HG02973 (cell line): ENCODE results near the gene NANS.
"Not testable (repeated sequence)": the region's sequence is repeated elsewhere in the genome, so short reads cannot be mapped to it uniquely, and the experiment has no call there.

ENCODE experiments used
- ATAC-seq: cut with Tn5 transposase; IDR thresholded peaks from one replicate; pipeline ENCODE4 v1.9.1; 2021; ENCODE audit warnings: moderate library complexity; ENCODE audit not compliant: unreplicated experiment

NANS gene

DNA sequence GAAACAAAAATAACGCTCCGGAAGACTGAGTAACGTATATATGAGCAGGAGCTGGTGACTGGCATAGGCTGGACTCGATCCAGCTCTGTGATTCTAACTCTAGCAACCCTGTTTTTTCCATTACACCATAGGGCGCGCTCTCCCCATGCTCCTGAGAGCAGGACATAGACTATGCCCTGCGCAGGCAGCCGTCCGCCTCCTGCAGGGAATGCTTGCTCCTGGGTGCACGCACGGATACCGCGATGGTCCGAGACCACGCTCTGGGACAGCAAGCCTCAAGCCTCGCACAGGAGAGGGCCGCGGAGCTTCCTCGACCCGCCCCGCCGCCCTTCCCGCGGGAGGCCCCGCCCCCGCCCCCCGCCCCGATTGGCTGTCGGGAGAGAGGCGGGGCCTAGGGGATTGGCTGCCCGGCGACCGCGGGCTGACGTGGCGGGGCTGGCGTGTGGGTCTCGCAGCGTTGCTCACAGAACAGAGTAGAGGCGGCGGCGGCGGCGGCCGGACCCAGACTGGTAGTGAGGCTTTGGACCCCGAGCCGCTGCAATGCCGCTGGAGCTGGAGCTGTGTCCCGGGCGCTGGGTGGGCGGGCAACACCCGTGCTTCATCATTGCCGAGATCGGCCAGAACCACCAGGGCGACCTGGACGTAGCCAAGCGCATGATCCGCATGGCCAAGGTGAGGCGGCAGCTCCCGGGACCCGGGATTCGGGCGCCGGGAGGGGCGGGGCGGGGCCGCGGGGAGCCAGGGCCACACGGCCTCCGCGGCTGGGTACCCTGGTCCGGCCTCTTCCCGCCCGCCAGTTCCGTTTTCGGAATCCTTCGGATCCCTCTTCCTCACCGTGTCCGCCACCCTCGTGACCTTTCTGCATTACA is at the start of gene NANS:
Gene NANS, plus strand, starts transcription at position 464 of the 869 bp plus-strand sequence. Its CDS starts 77 bp downstream, at position 541.
- peak; percentile 94 for ATAC-seq

DNA sequence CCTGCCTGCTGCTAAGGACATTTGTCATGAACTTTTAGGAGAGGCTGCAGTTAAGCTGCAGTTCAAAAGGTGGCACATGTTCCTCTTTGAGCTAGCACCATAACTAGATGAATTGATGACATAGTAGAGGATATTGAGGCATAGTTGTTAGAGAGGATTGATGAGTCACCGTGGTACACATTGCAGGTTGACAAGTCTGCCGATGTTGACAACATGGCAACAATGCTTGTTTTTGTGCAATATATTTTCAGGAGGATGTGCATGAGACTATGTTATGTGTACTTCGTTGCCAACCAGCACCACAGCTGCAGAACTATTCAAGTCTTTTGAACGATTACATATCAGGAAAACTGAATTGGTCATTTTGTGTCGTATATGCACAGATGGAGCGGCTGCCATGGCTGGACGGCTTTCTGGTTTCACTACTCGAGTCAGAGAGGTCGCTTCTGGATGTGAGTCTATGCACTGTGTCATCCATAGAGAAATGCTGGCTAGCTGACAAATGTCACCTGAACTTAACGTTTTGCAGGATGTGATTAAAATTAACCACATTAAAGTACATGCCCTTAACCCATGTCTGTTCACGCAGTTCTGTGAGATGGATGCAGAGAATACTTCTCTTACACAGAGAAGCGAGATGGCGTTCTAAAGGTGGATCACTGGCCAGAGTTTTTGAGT is 49.1 kb upstream of the NANS start:
- ATAC-seq: no peak

- no peak for ATAC-seq
Measured at GRCh38 chr9:98008764-98009163, 47.8 kb upstream of the NANS start.

DNA sequence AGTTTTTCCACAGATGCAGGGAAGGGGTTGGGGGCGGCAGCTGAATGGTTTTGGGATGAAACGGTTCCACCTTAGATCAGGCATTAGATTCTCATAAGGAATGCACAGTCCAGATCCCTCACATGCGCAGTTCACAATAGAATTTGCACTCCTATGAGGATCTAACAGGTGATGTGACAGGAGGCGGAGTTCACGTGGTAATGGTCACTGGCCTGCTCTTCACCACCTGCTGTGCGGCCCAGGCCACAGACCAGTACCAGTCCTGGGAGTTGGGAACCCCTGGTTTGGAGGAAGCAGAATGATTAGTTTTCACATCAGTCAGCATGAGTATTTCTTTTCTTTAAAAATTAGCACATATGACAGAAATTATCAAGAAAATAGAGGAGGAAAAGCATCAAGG is 47.1 kb upstream of the NANS start:
- ATAC-seq: no peak

- ATAC-seq: no peak
Measured at GRCh38 chr9:98009936-98010335, 46.6 kb upstream of the NANS start.

DNA sequence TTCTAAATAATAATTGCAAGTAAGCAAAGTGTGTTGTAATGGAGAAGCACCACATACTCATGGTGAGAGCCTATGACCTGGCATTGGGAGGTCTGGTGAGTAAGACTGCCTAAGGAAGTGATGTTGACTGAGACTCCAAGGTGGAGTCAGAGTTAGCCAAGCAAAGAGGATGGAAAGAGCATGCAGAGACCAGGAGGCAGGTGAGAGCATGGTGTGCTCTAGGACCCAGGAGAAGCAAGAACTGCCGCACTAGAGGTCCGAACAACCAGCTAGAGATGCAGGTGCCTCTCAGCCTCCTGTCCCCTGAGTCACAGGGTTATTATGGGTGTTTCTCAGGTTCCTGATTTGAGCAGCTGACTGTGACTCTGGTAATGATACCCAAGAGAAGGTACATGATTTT is 46.1 kb upstream of the NANS start:
- peak; percentile 69 for ATAC-seq

- no peak for ATAC-seq
Measured at GRCh38 chr9:98011122-98011521, 45.4 kb upstream of the NANS start.

DNA sequence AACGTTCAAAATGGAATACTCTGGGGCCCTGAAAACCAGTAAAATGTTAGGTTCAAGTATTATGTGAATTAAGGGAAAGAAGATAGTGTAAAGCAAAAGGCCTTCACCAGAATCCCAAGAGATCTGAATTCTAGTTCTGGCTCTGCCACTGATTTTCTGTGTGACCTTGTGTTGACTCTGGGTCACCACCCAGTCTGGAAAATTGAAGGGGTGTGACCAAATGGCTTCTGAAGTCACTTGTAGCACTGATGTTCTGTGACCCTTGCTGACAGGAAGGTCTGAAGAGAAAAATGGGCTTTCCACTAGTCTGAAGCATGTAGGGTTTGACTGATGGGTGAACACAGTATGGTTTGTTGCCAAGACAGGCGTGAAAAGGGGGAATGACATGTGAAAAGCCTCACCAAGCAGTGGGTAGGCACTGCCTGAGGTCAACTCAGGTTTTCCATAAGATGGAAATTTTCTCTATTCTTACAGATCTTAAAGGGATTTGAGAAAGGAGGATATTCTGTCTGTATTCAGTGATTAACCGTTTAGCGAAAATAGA is 40.3 kb upstream of the NANS start:
- no peak for ATAC-seq

GRCh38 chr9:98017306-98017705 is 39.2 kb upstream of the NANS start:
- no peak for ATAC-seq

- ATAC-seq: no peak
Measured at GRCh38 chr9:98018347-98018746, 38.2 kb upstream of the NANS start.

DNA sequence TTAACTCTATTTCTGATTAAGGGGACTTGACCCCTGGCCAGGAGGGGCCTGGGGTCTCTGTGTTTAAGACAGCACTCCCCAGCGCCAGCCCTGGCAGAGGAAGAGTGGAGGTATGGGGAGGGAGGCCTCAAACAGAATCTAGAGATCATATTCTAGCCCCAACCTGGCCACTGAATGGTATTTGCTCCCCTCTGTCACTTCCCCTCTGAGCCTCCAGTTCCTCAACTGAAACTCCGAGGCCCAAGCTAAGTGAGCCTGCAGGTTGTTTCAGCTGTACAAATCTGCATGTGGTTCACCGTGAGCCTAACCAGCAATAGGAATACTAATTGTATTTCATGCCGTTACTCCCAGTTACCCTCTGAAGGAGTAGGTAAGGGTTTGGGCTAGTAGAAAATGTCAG is 37.4 kb upstream of the NANS start:
- ATAC-seq: no peak

- ATAC-seq: not testable (repeated sequence)
Measured at GRCh38 chr9:98019869-98020268, 36.7 kb upstream of the NANS start.

- ATAC-seq: no peak
Measured at GRCh38 chr9:98020476-98021145, 35.9 kb upstream of the NANS start.

DNA sequence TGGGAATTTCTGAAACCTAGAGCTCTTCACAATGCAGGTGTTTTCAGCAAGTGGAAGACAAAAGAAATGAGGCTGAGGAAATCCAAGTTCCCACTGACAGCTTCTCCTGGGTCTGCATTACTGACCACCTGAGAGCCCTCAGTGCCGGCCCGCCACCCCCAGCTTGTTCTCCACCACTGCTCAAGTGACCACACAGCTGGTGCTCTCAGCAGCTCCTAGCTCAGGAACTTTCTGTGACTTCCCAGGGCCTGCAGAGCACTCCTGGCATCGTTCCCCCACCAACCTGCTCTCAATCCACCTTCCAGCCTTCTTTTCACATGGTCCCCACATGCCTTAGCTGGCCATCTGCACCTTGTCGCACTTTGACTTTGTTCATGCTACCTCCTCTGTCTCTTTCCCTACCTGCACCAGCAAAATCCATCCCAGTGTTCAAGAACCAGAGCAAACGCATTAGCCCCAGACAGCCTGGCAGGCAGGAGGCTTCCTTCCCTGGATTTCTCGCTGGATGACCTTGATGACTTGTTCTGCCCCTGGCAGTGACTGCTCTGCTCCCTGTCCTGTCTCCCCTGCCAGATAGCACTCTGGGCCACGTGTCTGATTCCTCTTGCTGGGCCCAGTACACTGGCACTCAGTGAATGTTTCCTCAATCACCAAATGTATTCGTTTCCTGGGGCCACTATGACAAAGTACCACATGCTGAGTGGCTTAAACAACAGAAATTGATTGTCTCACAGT is 35.1 kb upstream of the NANS start:
- no peak for ATAC-seq

- ATAC-seq: no peak
Measured at GRCh38 chr9:98022447-98022846, 34.1 kb upstream of the NANS start.

GRCh38 chr9:98024702-98025101 is 31.8 kb upstream of the NANS start:
- ATAC-seq: no peak

GRCh38 chr9:98031169-98031568 is 25.4 kb upstream of the NANS start:
- no peak for ATAC-seq

GRCh38 chr9:98031935-98032334 is 24.6 kb upstream of the NANS start:
- ATAC-seq: no peak

GRCh38 chr9:98034593-98035546 is 21.7 kb upstream of the NANS start:
- ATAC-seq: peak; percentile 64

GRCh38 chr9:98037357-98037756 is 19.2 kb upstream of the NANS start:
- ATAC-seq: no peak
